SK-MEL-5 (cell line): ENCODE data around the gene HSBP1. TPM values are rescaled to one million over a fixed set of nuclear protein-coding genes. Genes with fewer than 3 reads are reported as not detected.

ENCODE experiments used
- DNase-seq: peaks from one replicate; pipeline ENCODE4 v3.0.0-alpha.2; 2016; ENCODE audit warnings: low read depth, low spot score
- in situ Hi-C: cut with HindIII; loops from 2 replicates; pipeline ENCODE4 v1.10.0; 2016; ENCODE audit warnings: low sequenced_read_pairs, high pct_unique_total_duplicates, low pct_unique_long_range_greater_than_20kb
- total RNA-seq: library from RNA; depleted of rRNA; stranded (reverse); fragments of >200 nt; shearing (Covaris generic); gene quantifications from 2 replicates; pipeline ENCODE4 v1.2.3, GENCODE V29; 2014; rRNA removed

Gene HSBP1
- total RNA-seq, 1 experiment from 2014 or later = 223 TPM

- in situ Hi-C loops = no loop called here
- DNase-seq = no peak
Observed at GRCh38 chr16:83851473-83851872, 43.7 kb downstream of the HSBP1 start.

- in situ Hi-C loops = no loop called here
- DNase-seq = no peak
Observed at GRCh38 chr16:83852774-83853173, 45.0 kb downstream of the HSBP1 start.

GRCh38 chr16:83853834-83854233 lies 46.1 kb downstream of the HSBP1 start:
- DNase-seq = no peak
- in situ Hi-C loops = no loop called here

GRCh38 chr16:83854420-83854819 lies 46.6 kb downstream of the HSBP1 start:
- in situ Hi-C loops = no loop called here
- no peak for DNase-seq

- no peak for DNase-seq
- in situ Hi-C loops = no loop called here
Observed at GRCh38 chr16:83856792-83857191, 49.0 kb downstream of the HSBP1 start.

GRCh38 chr16:83859265-83859664 lies 51.5 kb downstream of the HSBP1 start:
- in situ Hi-C loops = no loop called here
- DNase-seq = no peak

GRCh38 chr16:83862661-83863060 lies 54.9 kb downstream of the HSBP1 start:
- no peak for DNase-seq
- in situ Hi-C loops = no loop called here

- in situ Hi-C loops = no loop called here
- DNase-seq = no peak
Observed at GRCh38 chr16:83863682-83864081, 55.9 kb downstream of the HSBP1 start.

Other genes with a start within 250 kb of the HSBP1 start
- 3.4 and 3.9 TPM in 2 replicates for gene MLYCD, start 91.1 kb downstream of the HSBP1 start, total RNA-seq
- gene OSGIN1, start 145.3 kb downstream of the HSBP1 start, total RNA-seq = 88.5 and 90.9 TPM in 2 replicates
- gene NECAB2, start 160.3 kb downstream of the HSBP1 start, total RNA-seq = 0.43 TPM in 1 of 2 replicates, not detected in the other
- 9.0 and 11.7 TPM in 2 replicates for gene SLC38A8, start 234.8 kb downstream of the HSBP1 start, total RNA-seq